GM10266 (cell line): ENCODE results near the gene LGI4.

Experiments
- DNase-seq: peaks from one replicate; pipeline ENCODE4 v3.0.0; 2012; ENCODE audit errors: extremely low spot score
- CTCF ChIP-seq: IDR thresholded peaks from 2 replicates; pipeline ENCODE4 v1.5.1; 2012; ENCODE audit warnings: mild to moderate bottlenecking, low read depth; ENCODE audit not compliant: control insufficient read depth, insufficient read depth; ENCODE audit errors: missing control alignments

LGI4 gene

GRCh38 chr19:35077411-35078223 is 57.2 kb downstream of the LGI4 start:
- DNase-seq = no peak
- TF ChIP-seq CTCF = no peak

- no peak for DNase-seq
These were observed 58.2 kb downstream of the LGI4 start for GRCh38 chr19:35076657-35077056.

GRCh38 chr19:35076026-35076370 is 58.9 kb downstream of the LGI4 start:
- DNase-seq = no peak
- TF ChIP-seq CTCF = no peak

More at GRCh38 chr19:35076657-35077056, 58.2 kb downstream of the LGI4 start:
- no peak for TF ChIP-seq CTCF

- no peak for DNase-seq
- no peak for TF ChIP-seq CTCF
These were observed 59.4 kb downstream of the LGI4 start for GRCh38 chr19:35075202-35076025.
